Panc1 (cell line): ENCODE data around the gene RIMKLB. TPM values are rescaled to one million over a fixed set of nuclear protein-coding genes. Genes with fewer than 3 reads are reported as not detected.

ENCODE experiments used
- ATAC-seq: fragments of 200-7000 bp; cut with Tn5 transposase; 2 replicates; pipeline ENCODE4 v1.9.1; 2020; ENCODE audit warnings: mild to moderate bottlenecking, moderate library complexity
- BruUV-seq: library from RNA; stranded (reverse); fragments of 400-500 nt; replicated peaks from 2 replicates; lab custom pipeline; 2021; lab: Mats Ljungman, UMichigan
- CTCF ChIA-PET: fragments of 300-600 bp; sonication (Branson Sonifier 250); formaldehyde crosslinking; loops from one replicate; lab custom pipeline; 2022; ENCODE audit warnings: antibody characterized with exemption; lab: Charles Lee
- POLR2A ChIA-PET: fragments of 300-600 bp; sonication (Branson Sonifier 250); formaldehyde crosslinking; loops from one replicate; lab custom pipeline; 2022; ENCODE audit warnings: antibody characterized with exemption; lab: Charles Lee
- DNase-seq: peaks from one replicate; pipeline ENCODE4 v3.0.0-alpha.2; 2010; ENCODE audit warnings: low read depth, low spot score
- H3K27ac ChIP-seq: 2 replicates; pipeline ENCODE4 v1.5.1; 2011; ENCODE audit warnings: mild to moderate bottlenecking, low read length, inconsistent platforms
- H3K27me3 ChIP-seq: fragments of 200-500 bp; sonication (Bioruptor generic); 2 replicates; pipeline ENCODE4 v1.6.0; 2014; ENCODE audit warnings: low read length, inconsistent platforms; ENCODE audit not compliant: control insufficient read depth, insufficient read depth
- H3K36me3 ChIP-seq: fragments of 200-500 bp; sonication (Bioruptor generic); 2 replicates; pipeline ENCODE4 v1.5.1; 2014; ENCODE audit warnings: inconsistent platforms, mild to moderate bottlenecking, low read length, moderate library complexity; ENCODE audit not compliant: control insufficient read depth, insufficient read depth
- H3K4me1 ChIP-seq: 2 replicates; pipeline ENCODE4 v1.5.1; 2011; ENCODE audit warnings: inconsistent platforms, mild to moderate bottlenecking, low read length, moderate library complexity; ENCODE audit not compliant: control insufficient read depth, insufficient read depth
- H3K4me3 ChIP-seq, 2 experiments: 2 replicates each; pipeline ENCODE4 v1.5.1; 2011 to 2012; ENCODE audit warnings: low read depth in 2 of 2, low read length in 2 of 2, mild to moderate bottlenecking in 2 of 2, inconsistent platforms in 1 of 2, moderate library complexity in 1 of 2
- H3K9me3 ChIP-seq: fragments of 200-500 bp; sonication (Bioruptor generic); 2 replicates; pipeline ENCODE4 v1.5.1; 2014; ENCODE audit warnings: low read depth, mild to moderate bottlenecking, inconsistent platforms, low read length, moderate library complexity; ENCODE audit not compliant: control insufficient read depth, insufficient read depth
- CTCF ChIP-seq: fragments of 450-650 bp; IDR thresholded peaks from 2 replicates; pipeline ENCODE4 v1.5.1; 2017; ENCODE audit warnings: mild to moderate bottlenecking
- POLR2AphosphoS5 ChIP-seq: IDR thresholded peaks from 2 replicates; pipeline ENCODE4 v1.6.1; 2012; ENCODE audit warnings: mild to moderate bottlenecking, low read depth, low read length, moderate library complexity
- SIN3A ChIP-seq: IDR thresholded peaks from 2 replicates; pipeline ENCODE4 v1.6.1; 2012; ENCODE audit warnings: low read depth, mild to moderate bottlenecking, low read length, moderate library complexity, borderline replicate concordance; ENCODE audit not compliant: insufficient read depth
- TCF7L2 ChIP-seq: IDR thresholded peaks from 2 replicates; pipeline ENCODE4 v1.6.1; 2011; ENCODE audit warnings: mild to moderate bottlenecking, low read depth, low read length, inconsistent platforms
- in situ Hi-C: cut with HindIII; loops from 2 replicates; pipeline ENCODE4 v1.10.0; 2016; ENCODE audit warnings: low sequenced_read_pairs, low pct_unique_long_range_greater_than_20kb
- intact Hi-C: fragments of 100-400 bp; cut with micrococcal nuclease; formaldehyde crosslinking; loops from one replicate; pipeline ENCODE4 v1.10.0; 2022; ENCODE audit not compliant: unreplicated experiment
- total RNA-seq: library from RNA; stranded (reverse); gene quantifications from one replicate; pipeline ENCODE4 v1.2.1, GENCODE V29; 2021; ENCODE audit not compliant: unreplicated experiment
- TF ChIP-seq, protein P1 (sequence below), 2 experiments: IDR thresholded peaks; 2 replicates each; pipeline ENCODE4 v1.6.1; 2011 to 2012; ENCODE audit warnings: low read depth in 2 of 2, control low read depth in 1 of 2, low read length in 1 of 2, mild to moderate bottlenecking in 1 of 2, moderate library complexity in 1 of 2; ENCODE audit not compliant: insufficient read depth in 1 of 2

Gene RIMKLB
- total RNA-seq, 1 experiment from 2014 or later = 17.1 TPM

GRCh38 chr12:8828257-8829124 is 130.7 kb downstream of the RIMKLB start:
- intact Hi-C loops (no loop called here), in situ Hi-C loops (no loop called here)
- no TSS peak for BruUV-seq
- ATAC-seq (no peak), DNase-seq (no peak)
- no peaks in the 10 kb centered on the region for H3K36me3 ChIP-seq
- no peak overlapping the region for H3K27ac ChIP-seq
- no peaks in the 10 kb centered on the region for H3K9me3 ChIP-seq
- TF ChIP-seq CTCF (no peak), POLR2AphosphoS5 (no peak), TCF7L2 (no peak), SIN3A (no peak)
- TF ChIP-seq, protein P1, sequence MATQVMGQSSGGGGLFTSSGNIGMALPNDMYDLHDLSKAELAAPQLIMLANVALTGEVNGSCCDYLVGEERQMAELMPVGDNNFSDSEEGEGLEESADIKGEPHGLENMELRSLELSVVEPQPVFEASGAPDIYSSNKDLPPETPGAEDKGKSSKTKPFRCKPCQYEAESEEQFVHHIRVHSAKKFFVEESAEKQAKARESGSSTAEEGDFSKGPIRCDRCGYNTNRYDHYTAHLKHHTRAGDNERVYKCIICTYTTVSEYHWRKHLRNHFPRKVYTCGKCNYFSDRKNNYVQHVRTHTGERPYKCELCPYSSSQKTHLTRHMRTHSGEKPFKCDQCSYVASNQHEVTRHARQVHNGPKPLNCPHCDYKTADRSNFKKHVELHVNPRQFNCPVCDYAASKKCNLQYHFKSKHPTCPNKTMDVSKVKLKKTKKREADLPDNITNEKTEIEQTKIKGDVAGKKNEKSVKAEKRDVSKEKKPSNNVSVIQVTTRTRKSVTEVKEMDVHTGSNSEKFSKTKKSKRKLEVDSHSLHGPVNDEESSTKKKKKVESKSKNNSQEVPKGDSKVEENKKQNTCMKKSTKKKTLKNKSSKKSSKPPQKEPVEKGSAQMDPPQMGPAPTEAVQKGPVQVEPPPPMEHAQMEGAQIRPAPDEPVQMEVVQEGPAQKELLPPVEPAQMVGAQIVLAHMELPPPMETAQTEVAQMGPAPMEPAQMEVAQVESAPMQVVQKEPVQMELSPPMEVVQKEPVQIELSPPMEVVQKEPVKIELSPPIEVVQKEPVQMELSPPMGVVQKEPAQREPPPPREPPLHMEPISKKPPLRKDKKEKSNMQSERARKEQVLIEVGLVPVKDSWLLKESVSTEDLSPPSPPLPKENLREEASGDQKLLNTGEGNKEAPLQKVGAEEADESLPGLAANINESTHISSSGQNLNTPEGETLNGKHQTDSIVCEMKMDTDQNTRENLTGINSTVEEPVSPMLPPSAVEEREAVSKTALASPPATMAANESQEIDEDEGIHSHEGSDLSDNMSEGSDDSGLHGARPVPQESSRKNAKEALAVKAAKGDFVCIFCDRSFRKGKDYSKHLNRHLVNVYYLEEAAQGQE (IDR thresholded peaks at IDR 0.05; ENCODE audit: insufficient read depth in 1 of 2, low read depth in 2 of 2, low read length in 1 of 2) = no peak
- H3K4me3 ChIP-seq = no peak overlapping the region
- no peaks in the 10 kb centered on the region for H3K27me3 ChIP-seq
- H3K4me1 ChIP-seq = no peaks in the 10 kb centered on the region
- CTCF ChIA-PET = no interaction called here
- POLR2A ChIA-PET = no interaction called here

- in situ Hi-C loops = no loop called here
- CTCF ChIA-PET = no interaction called here
Measured at GRCh38 chr12:8829125-8829518, 131.3 kb downstream of the RIMKLB start.

More at GRCh38 chr12:8829125-8829518, 131.3 kb downstream of the RIMKLB start:
- ATAC-seq (no peak), DNase-seq (no peak)
- no TSS peak for BruUV-seq
- intact Hi-C loops = no loop called here
- Histone ChIP-seq H3K27ac (no peak overlapping the region), H3K4me3 (no peak overlapping the region), H3K9me3 (no peaks in the 10 kb centered on the region), H3K27me3 (no peaks in the 10 kb centered on the region), H3K36me3 (no peaks in the 10 kb centered on the region), H3K4me1 (no peaks in the 10 kb centered on the region)
- POLR2A ChIA-PET = no interaction called here
- TF ChIP-seq POLR2AphosphoS5 (no peak), SIN3A (no peak), CTCF (no peak), TCF7L2 (no peak)
- TF ChIP-seq, protein P1 (IDR thresholded peaks at IDR 0.05; ENCODE audit: insufficient read depth in 1 of 2, low read depth in 2 of 2, low read length in 1 of 2) = no peak
